NCI-H2081 treated with DMSO at 0.1 percent for 48 hours (cell line): ENCODE results near the gene MGLL.
A peak's percentile ranks its signal among the peaks of the same experiment; 100 is the strongest.
"Not testable (repeated sequence)": the region's sequence is repeated elsewhere in the genome, so short reads cannot be mapped to it uniquely, and the experiment has no call there.

Experiments used
- DNase-seq: peaks from one replicate; lab custom pipeline; 2025; lab: John Stamatoyannopoulos, UW

The MGLL gene

DNA sequence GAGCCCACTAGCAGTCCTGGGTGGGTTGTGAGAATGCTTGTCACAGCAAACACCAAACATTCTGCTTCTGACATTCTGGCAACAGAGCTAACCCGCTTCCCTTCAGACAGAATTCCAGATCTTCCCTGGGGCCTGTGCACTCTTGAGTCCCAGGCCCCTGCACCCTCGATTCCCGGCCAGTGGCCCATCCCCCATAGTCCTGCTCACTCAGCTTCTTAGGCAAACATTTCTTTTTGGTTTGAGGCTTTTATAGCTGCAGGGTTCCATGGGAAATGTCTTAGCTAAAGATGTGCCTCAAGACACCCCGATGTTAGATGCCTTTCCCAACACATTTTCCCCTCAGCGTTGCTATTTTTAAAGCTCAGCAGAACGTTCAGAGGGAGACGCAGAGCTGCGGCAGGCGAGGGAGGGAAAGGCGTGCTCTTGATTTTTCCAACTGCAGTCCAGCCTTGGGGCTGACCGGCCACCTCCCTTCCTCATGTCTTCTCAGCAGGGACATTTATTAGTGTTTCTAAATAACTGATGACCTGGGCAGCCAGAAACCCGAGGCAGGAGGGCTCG, 114.4 kb downstream of the MGLL start:
- no peak for DNase-seq

GRCh38 chr3:127706785-127707351, 115.4 kb downstream of the MGLL start:
- no peak for DNase-seq

DNA sequence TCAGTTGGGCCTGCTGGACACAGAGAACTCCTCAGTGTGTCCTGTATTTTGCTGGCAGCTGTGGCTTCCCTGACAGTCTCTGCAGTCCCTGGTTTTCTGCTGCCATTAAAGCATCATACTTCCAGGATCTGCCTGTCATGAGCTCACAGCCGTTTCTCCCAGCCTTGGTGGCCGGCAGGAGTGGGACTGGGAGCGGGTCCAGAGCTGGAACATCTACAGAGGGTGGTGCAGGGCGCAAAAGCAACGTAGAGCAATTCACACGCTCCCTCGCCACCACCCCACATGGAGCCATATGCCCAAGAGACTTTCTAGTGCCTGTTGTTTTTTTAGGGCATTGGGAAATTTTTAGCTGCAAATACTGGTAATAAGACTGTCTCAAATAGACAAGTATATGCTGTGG, 116.0 kb downstream of the MGLL start:
- DNase-seq = no peak

DNA sequence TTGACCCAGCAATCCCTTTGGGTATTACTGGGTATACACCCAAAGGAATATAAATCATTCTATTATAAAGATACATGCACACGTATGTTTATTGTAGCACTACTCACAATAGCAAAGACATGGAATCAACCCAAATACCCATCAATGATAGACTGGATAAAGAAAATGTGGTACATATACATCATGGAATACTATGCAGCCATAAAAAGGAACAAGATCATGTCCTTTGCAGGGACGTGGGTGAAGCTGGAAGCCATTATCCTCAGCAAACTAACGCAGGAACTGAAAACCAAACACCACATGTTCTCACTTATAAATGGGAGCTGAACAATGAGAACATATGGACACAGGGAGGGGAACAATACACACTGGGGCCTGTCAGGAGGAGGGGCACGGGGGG, 117.5 kb downstream of the MGLL start:
- not testable (repeated sequence) for DNase-seq

DNA sequence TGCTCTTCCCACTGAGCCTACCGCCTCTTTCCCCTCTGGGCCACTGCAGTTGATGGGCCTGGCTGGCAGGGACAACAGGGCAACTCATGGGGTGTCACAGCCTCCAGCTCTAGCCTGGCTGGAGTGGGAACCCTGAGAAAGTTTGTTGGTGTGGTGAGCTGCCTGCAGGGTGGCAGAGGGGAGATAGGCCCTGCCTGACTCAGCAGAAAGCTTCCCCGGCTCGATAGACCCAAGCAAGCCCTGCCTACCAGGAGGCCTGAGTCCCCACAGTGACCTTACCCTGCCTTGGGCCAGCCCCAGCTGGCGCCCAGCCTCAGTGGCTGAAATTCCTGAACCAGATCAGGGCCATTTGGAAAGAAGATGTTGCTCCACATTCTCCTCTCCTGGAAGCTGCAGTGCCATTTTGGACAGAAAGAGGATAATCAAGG, 120.2 kb downstream of the MGLL start:
- no peak for DNase-seq

DNA sequence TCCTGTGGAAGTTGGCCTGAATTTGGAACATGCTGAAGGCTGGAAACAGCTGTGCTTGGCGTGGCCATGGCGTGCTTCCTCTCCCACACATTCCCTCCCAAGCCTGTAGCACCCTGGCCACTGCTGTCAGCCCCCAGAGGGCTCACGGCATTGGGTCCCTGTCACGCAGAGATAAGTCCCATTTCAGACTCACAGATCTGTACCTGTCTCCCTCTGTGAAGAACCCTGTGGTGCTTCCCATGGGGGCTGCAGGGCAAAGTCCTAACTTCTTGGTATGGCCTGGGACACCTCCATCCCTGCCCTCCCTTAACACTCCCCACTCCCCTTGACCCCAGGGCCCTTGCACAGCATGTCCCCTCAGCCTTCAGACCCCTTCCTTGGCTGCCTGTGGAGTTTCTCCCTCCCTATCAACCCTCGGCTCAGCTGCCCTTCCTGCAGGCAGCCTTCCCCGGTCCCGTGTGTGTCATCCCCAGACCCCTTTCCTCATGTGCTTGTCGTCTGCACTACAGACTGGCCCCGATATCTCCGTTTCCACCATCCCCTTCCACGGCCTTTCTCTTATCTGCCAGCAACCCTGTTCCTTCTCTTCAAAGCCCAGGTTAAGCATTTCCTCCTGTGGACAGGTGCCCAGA, 120.9 kb downstream of the MGLL start:
- no peak for DNase-seq

- no peak for DNase-seq
Measured at GRCh38 chr3:127700406-127700805, 121.9 kb downstream of the MGLL start.

GRCh38 chr3:127699416-127700300, 122.7 kb downstream of the MGLL start:
- DNase-seq = no peak

DNA sequence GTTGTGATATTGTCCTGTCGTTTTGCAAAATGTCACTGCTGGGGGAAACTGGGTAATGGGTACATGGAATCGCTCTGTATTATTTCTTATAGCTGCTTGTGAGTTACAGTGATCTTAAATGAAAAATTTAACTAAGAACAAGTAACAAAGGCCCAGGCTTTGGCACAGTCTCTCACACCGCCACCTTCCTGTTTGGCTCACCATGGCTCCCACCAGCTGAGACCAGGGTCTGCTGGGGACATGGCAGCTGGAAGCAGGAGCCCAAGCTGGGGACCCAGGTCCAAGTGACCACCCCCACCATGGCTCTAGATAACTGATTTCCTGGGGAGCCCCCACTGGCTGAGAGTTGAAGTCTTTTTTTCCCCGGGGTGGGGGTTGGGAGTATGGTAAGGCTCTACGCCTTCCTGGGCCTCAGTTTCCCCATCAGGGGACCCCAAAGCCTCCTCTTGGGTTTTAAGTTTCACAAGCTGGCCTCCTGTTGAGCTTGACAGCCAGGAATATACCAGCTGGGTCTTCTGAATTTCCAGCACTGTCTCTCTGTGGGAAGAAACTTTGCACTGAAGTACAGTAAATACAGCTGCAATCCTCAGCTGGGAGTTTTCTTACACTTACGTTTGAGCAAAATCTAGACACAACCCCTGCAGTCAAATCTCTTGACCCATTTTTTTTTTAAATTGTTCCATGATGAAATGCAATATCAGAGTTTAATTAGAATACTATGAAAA, 123.5 kb downstream of the MGLL start:
- no peak for DNase-seq

- no peak for DNase-seq
Measured at GRCh38 chr3:127698286-127698685, 124.0 kb downstream of the MGLL start.

DNA sequence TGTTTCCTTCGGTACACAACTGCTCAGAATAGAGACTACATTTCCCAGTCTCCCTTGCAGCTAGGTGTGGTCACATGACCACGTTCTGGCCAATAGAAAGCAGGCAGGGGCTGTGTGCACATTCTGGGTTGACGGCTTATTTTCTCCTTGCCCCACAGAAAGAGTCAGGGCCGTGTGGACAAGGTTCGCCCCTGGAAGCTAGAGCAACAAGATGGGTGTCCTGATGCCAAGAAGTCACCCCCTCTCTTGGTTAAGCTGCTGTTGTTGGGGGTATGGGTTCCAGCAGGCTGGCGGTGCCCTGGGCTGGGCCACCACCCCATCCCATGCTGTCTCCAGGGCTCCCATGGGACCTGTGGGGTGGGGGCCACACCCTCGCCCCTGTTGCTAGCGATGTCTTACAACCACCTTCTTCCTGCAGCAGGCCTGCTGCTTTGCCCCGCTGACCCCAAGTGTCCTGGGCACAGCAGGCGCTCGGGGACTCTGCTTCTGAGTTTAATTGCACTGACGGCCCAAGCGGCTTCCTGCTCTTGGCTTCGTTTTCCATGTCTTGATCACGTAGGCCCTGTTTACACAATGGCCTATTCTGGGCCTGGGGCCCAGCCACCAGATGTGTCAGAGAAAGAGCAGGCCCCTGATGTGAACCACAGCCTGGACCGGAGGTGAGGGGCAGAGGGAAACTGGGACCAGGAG, 124.6 kb downstream of the MGLL start:
- DNase-seq = peak; percentile 91

DNA sequence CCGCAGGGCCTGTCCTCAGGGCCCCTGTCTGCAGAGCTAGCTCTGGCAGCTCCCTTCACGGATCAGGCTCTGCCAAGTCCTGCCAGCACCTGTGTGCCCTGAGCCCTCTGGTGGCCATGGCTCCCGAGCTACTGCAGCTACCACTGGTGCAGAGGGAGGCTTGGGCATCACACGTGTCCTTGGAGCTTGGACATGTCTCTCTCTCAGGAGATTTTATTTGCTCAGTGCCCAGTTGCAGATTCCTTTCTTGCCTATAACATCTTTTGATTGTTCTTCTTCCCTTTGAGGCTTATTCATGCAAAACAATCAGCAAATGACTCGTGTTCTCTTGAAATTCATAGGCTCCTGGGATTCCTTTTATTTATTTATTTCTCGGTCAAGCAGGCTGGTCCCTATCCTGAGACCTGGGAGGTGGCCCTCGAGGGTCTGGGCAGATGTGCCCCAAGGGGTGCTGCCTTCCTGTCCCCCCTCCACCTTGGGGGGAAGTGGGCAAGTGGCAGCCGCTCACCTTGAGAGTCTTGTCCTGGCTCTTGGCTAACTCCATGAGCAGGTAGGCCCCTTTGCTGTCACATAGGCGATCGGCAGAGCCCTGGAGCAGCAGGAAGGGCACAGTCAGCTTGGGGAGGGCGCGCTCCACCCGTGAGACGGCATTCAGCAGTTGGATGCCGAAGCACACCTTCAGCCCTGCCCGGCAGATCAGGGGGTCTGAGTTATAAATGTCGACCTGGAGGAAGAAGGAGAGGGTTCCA, 127.7 kb downstream of the MGLL start:
- peak; percentile 37 for DNase-seq

GRCh38 chr3:127693336-127693843, 128.9 kb downstream of the MGLL start:
- no peak for DNase-seq

DNA sequence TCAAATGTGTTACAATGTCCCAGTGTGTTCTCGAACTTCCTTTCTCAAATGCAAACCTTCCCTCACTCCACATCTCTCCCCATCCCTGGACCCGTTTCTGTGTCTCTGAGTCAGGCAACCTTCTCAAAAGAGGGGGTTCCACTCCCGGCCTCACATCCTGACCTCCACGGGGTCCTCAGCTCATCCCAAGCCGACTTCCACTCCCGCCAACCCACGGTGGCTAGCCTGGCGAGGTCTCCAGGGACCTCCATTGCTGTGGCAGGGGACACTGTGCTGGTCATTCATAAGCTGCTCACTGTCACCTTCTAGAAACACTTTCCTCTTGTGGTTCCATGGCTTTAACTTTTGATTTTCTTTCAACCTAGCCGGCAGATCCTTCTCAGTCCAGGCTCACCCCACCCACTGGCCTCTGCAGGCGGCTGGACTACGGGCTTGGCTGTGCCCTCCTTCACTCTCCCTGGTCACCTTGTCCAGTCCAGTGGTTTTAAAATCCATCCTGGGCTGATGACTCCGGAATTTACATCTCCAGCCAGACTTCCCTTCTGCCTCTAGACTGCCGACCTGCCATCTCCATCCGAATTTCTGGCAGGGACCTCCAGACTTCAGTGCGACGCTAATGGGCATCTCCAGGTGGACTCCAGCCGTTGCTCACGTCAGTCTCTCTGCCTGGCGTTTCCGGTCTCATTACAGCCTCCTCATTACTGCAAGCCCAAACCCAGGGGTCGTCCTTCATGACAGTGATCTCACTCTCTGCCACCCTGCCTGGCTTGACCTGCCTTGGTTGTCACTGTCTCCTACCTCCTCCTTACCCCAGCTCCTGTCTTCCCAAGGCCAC, 129.6 kb downstream of the MGLL start:
- no peak for DNase-seq

DNA sequence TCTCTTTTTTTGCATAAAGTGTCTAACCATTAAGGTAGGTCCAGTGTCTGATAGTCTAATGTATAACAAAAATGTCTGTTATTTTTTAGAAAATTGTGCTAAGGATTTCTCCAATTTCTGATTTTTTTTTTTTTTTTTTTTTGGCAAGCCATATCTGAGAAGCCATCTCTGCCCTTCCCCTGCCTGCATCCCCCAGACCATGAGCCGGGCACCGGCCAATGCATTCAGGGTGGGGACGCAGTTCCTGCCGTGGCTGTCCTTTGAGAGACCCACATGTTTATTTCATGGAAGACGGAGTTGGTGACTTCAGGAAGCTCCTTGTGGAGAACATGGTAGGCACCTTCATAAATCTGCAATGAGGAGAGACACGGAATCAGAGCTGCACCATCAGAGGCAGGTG, 130.3 kb downstream of the MGLL start:
- DNase-seq = no peak

GRCh38 chr3:127691489-127691888, 130.8 kb downstream of the MGLL start:
- no peak for DNase-seq

GRCh38 chr3:127690823-127691452, 131.4 kb downstream of the MGLL start:
- no peak for DNase-seq

GRCh38 chr3:127690106-127690505, 132.2 kb downstream of the MGLL start:
- no peak for DNase-seq

DNA sequence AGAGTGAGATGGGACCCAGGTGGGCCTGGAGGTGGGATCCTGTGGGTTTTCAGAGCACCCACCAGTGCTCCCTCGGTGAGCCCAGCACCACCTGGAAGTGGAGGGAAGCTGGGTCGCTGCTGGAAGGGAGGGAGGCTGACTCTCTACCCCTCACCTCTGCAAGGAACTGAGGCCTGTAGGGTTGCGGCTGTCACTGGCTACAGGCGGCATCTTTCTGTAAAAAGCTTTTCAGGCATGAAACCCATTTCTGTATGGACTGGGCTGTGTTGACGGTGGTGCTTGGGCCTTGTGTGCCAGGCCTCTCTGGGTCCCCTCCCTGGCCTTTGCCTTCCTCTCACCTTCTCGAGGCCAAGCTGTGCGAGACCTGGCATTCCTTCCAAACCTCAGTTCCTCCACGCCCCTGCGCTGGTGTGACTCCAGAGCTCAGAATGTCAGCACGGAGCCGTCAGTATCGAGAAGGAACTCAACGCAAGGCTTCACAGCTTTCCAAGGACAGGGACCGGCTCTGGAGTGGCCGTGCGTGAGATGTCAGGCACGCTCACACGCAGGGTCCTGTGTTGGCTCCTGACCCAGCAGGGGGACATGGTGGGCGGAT, 133.0 kb downstream of the MGLL start:
- DNase-seq = no peak
